SU-DHL-6 (cell line): Measurements from ENCODE around the gene SFMBT2.

ENCODE experiments used
- H2AFZ ChIP-seq: fragments of 200-600 bp; sonication (generic); 2 replicates; pipeline ENCODE4 v1.6.1; 2014; ENCODE audit warnings: low read depth, mild to moderate bottlenecking, moderate library complexity, mixed read lengths, antibody characterized with exemption, low read length; ENCODE audit not compliant: severe bottlenecking
- H3F3A ChIP-seq: fragments of 200-600 bp; shearing (Covaris generic); 2 replicates; pipeline ENCODE4 v1.6.0; 2016; ENCODE audit warnings: antibody characterized with exemption, mild to moderate bottlenecking; ENCODE audit not compliant: insufficient read depth
- H3K27ac ChIP-seq: fragments of 200-600 bp; sonication (generic); 2 replicates; pipeline ENCODE4 v1.5.1; 2016; ENCODE audit warnings: low read depth, mild to moderate bottlenecking, low read length, moderate library complexity, mixed read lengths
- H3K27me3 ChIP-seq: fragments of 200-600 bp; sonication (generic), shearing (Covaris generic); 2 replicates; pipeline ENCODE4 v1.6.0; 2014; ENCODE audit warnings: mild to moderate bottlenecking, low read length
- H3K36me3 ChIP-seq: fragments of 200-600 bp; sonication (generic); 2 replicates; pipeline ENCODE4 v1.6.1; 2014; ENCODE audit warnings: mild to moderate bottlenecking, low read length, mixed read lengths
- H3K4me2 ChIP-seq: fragments of 300-600, 200-600 bp; shearing (Covaris generic), sonication (generic); 2 replicates; pipeline ENCODE4 v1.6.0; 2014; ENCODE audit warnings: low read length, low read depth, mild to moderate bottlenecking; ENCODE audit not compliant: poor library complexity, severe bottlenecking
- H3K4me3 ChIP-seq: fragments of 200-600 bp; sonication (generic); 2 replicates; pipeline ENCODE4 v1.5.1; 2014; ENCODE audit warnings: antibody characterized with exemption, low read length, mild to moderate bottlenecking, mixed read lengths; ENCODE audit not compliant: insufficient read depth, poor library complexity, severe bottlenecking
- H3K79me2 ChIP-seq: fragments of 200-600 bp; sonication (generic); 2 replicates; pipeline ENCODE4 v1.6.1; 2014; ENCODE audit warnings: mild to moderate bottlenecking, low read length, moderate library complexity; ENCODE audit not compliant: insufficient read depth
- H3K9ac ChIP-seq: fragments of 200-600 bp; sonication (generic); 2 replicates; pipeline ENCODE4 v1.7.0; 2014; ENCODE audit warnings: mild to moderate bottlenecking, low read length
- H3K9me2 ChIP-seq: fragments of 200-600 bp; sonication (generic); replicated peaks from 2 replicates; pipeline ENCODE4 v1.6.1; 2014; ENCODE audit warnings: low read length; ENCODE audit not compliant: insufficient read depth
- H3K9me3 ChIP-seq: fragments of 200-600 bp; sonication (generic); 2 replicates; pipeline ENCODE4 v1.6.1; 2014; ENCODE audit warnings: low read length, mixed read lengths; ENCODE audit not compliant: insufficient read depth
- H4K20me1 ChIP-seq: fragments of 200-600 bp; sonication (generic); 2 replicates; pipeline ENCODE4 v1.6.1; 2014; ENCODE audit warnings: low read depth, mild to moderate bottlenecking, antibody characterized with exemption, low read length, moderate library complexity, mixed read lengths
- EZH2phosphoT487 ChIP-seq: fragments of 200-600 bp; sonication (generic), shearing (Covaris generic); conservative IDR thresholded peaks from 2 replicates; pipeline ENCODE4 v1.6.1; 2018; ENCODE audit warnings: mild to moderate bottlenecking, antibody characterized with exemption, low read length, moderate library complexity, mixed read lengths
- TF ChIP-seq, protein P1 (sequence below): fragments of 200-600 bp; sonication (generic); IDR thresholded peaks from one replicate; pipeline ENCODE4 v1.5.1; 2017; ENCODE audit warnings: antibody characterized with exemption, mild to moderate bottlenecking, low read length, moderate library complexity; ENCODE audit not compliant: insufficient read depth, poor library complexity, severe bottlenecking

The SFMBT2 gene

GRCh38 chr10:7444551-7445121 lies 33.8 kb upstream of the SFMBT2 start:
- Histone ChIP-seq H3K27ac (no peak overlapping the region), H3K4me2 (no peak overlapping the region), H2AFZ (no peak overlapping the region), H3K9me2 (no peaks in the 10 kb centered on the region), H3K9me3 (peaks cover 17% of the 10 kb centered on the region; the same call in 1 of the 2 replicates), H3K4me3 (no peak overlapping the region), H3K36me3 (peaks cover 7% of the 10 kb centered on the region), H3K9ac (no peak overlapping the region), H3K79me2 (no peaks in the 10 kb centered on the region), H4K20me1 (no peaks in the 10 kb centered on the region), H3F3A (no peaks in the 10 kb centered on the region), H3K27me3 (no peaks in the 10 kb centered on the region)
- TF ChIP-seq, protein P1, sequence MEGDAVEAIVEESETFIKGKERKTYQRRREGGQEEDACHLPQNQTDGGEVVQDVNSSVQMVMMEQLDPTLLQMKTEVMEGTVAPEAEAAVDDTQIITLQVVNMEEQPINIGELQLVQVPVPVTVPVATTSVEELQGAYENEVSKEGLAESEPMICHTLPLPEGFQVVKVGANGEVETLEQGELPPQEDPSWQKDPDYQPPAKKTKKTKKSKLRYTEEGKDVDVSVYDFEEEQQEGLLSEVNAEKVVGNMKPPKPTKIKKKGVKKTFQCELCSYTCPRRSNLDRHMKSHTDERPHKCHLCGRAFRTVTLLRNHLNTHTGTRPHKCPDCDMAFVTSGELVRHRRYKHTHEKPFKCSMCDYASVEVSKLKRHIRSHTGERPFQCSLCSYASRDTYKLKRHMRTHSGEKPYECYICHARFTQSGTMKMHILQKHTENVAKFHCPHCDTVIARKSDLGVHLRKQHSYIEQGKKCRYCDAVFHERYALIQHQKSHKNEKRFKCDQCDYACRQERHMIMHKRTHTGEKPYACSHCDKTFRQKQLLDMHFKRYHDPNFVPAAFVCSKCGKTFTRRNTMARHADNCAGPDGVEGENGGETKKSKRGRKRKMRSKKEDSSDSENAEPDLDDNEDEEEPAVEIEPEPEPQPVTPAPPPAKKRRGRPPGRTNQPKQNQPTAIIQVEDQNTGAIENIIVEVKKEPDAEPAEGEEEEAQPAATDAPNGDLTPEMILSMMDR: no peak
- no peak for TF ChIP-seq EZH2phosphoT487

DNA sequence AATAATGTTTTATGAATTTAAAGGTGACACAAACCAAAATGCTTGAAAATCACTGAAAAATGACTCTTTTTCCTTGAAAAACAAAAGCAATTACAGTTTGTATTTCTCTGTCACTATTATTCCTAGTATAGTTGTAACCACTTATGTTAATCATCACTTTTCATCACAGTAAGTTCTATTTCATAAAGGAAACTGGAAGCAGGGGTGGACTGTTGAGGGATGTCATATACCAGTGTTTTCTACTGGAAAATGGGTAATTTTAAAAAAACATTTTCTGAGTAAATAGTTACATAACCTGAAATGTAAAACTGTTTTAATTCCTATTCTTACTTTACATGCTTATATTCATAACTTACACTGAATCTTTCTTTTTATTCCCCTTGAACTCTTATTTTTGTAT lies 32.2 kb upstream of the SFMBT2 start:
- no peaks in the 10 kb centered on the region for H4K20me1 ChIP-seq
- no peak overlapping the region for H3K4me2 ChIP-seq
- H2AFZ ChIP-seq: no peak overlapping the region
- no peaks in the 10 kb centered on the region for H3F3A ChIP-seq
- H3K36me3 ChIP-seq: 0 out of 2 replicates have a peak, but pooled peaks cover 3% of the 10 kb centered on the region
- no peaks in the 10 kb centered on the region for H3K79me2 ChIP-seq
- H3K9me3 ChIP-seq: peaks cover 3% of the 10 kb centered on the region; the same call in 1 of the 2 replicates
- no peaks in the 10 kb centered on the region for H3K27me3 ChIP-seq
- H3K9me2 ChIP-seq: no peaks in the 10 kb centered on the region
- TF ChIP-seq, protein P1: no peak
- TF ChIP-seq EZH2phosphoT487: no peak
- no peak overlapping the region for H3K4me3 ChIP-seq
- H3K9ac ChIP-seq: no peak overlapping the region
- H3K27ac ChIP-seq: no peak overlapping the region

- Histone ChIP-seq H3K9ac (no peak overlapping the region), H3F3A (no peaks in the 10 kb centered on the region), H3K4me3 (no peak overlapping the region), H3K4me2 (no peak overlapping the region), H3K36me3 (no peaks in the 10 kb centered on the region), H3K27ac (no peak overlapping the region), H4K20me1 (no peaks in the 10 kb centered on the region), H2AFZ (no peak overlapping the region), H3K79me2 (no peaks in the 10 kb centered on the region), H3K27me3 (no peaks in the 10 kb centered on the region), H3K9me3 (no peaks in the 10 kb centered on the region), H3K9me2 (no peaks in the 10 kb centered on the region)
- TF ChIP-seq, protein P1: no peak
Measured at GRCh38 chr10:7441403-7442147, 30.7 kb upstream of the SFMBT2 start.
